ENCODE measurements around the gene CACTIN.
"Not testable (repeated sequence)": the region's sequence is repeated elsewhere in the genome, so short reads cannot be mapped to it uniquely, and the experiment has no call there.

The CACTIN gene

DNA sequence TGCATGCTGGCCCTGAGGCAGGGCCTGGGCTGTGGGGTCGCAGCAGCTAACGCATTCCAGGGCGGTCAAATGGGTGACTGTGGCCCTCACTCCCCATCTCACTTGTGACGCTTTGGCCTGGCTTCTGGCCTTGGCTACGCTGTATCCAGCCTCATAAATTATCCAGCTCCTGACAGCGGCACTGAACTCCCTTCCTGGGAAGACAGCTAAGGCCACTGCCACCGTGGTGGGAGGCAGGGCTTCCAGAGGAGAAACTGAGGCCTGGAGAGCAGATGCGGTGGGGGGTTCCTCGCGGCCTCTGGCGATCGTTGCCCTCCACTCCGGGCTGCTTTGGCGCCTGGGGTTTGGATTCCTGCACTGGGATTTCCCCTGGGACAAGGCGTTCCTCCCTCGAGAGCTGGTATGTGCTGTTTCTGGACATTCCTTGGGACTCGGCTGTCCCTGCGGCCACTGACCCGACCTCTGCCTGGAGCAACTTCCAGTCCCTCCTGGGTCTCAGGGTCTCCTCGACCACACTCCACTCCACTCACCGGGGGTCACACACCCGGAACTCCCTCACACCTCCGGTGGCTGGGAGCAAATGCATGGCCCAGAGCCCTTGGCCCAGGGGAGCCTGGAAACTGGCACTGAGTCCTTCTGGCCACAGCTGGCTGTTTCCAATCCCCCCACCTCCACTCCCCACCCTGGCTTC is 23.3 kb downstream of the CACTIN start:
- no peak for TF ChIP-seq POLR2A (IDR thresholded peaks at IDR 0.05; ENCODE audit: low read depth, low read length)
- FAIRE-seq (no peak), DNase-seq (ENCODE audit: insufficient read length, low spot score) (no peak)

GRCh38 chr19:3601021-3601420 is 25.6 kb downstream of the CACTIN start:
- FAIRE-seq (no peak), DNase-seq (ENCODE audit: insufficient read length, low spot score) (no peak)
- TF ChIP-seq POLR2A (IDR thresholded peaks at IDR 0.05; ENCODE audit: low read depth, low read length): no peak

- FAIRE-seq (no peak), DNase-seq (ENCODE audit: insufficient read length, low spot score) (peak; percentile 55)
- no peak for TF ChIP-seq POLR2A (IDR thresholded peaks at IDR 0.05; ENCODE audit: low read depth, low read length)
Measured at GRCh38 chr19:3599776-3600187, 26.8 kb downstream of the CACTIN start.

DNA sequence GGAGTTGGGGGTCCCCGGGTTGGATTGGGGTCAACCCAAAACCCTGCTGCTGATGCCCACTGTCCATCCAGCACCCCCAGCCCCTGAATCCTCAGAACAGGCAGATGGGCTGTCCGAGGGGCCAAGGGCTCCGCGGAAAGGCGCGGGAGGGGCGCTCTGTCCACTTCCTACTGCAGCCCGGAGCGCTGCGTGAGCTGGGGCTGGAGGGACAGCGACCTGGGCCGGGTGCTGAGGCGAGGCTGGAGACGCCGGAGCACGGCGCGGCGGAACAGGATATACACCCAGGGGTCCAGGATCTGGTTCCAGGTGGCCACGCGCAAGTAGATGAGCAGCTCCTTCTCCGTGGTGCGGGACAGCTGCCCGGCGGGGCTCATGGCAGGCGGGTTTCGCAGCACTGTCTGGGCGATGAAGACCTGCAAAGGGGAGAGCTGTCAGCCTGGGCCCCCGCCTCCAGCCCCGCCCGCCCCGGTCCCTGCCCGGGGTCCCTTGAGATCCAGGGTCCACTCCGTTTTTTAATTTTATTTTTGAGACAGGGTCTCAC is 31.0 kb downstream of the CACTIN start:
- no peak for TF ChIP-seq POLR2A (IDR thresholded peaks at IDR 0.05; ENCODE audit: low read depth, low read length)
- FAIRE-seq (no peak), DNase-seq (ENCODE audit: insufficient read length, low spot score) (no peak)

- no peak for FAIRE-seq
- DNase-seq (ENCODE audit: insufficient read length, low spot score): no peak
- no peak for TF ChIP-seq POLR2A (IDR thresholded peaks at IDR 0.05; ENCODE audit: low read depth, low read length)
Measured at GRCh38 chr19:3593156-3593555, 33.4 kb downstream of the CACTIN start.

- TF ChIP-seq POLR2A (IDR thresholded peaks at IDR 0.05; ENCODE audit: low read depth, low read length): no peak
- DNase-seq (ENCODE audit: insufficient read length, low spot score) (no peak), FAIRE-seq (no peak)
Measured at GRCh38 chr19:3591876-3592613, 34.5 kb downstream of the CACTIN start.

DNA sequence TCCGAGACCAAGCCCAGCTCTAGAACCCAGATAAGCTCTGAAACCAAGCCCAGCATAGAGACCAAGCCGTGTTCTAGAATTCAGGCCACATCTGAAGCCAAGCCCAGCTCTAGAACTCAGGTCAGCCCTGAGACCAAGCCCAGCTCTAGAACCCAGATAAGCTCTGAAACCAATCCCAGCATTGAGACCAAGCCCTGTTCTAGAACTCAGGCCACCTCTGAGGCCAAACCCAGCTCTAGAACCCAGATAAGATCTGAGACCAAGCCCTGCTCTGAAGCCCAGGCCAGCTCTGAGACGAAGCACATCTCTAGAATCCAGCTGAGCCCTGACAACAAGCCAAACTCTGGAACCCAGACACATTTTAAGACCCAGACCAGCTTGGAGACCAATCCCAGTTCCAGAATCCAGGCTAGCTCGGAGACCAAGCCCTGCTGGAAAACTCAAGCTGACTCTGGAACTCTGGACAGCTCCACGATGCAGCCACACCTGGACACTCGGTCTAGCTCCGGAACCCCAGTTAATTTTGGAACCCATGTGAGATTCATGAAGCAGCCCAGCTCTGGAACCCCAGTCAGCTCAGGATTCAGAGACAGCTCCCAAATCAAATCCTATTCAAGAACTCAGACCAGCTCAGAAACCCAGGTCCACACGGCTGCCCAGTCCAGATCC is 35.5 kb downstream of the CACTIN start:
- TF ChIP-seq POLR2A (IDR thresholded peaks at IDR 0.05; ENCODE audit: low read depth, low read length): no peak
- no peak for FAIRE-seq
- no peak for DNase-seq (ENCODE audit: insufficient read length, low spot score)

DNA sequence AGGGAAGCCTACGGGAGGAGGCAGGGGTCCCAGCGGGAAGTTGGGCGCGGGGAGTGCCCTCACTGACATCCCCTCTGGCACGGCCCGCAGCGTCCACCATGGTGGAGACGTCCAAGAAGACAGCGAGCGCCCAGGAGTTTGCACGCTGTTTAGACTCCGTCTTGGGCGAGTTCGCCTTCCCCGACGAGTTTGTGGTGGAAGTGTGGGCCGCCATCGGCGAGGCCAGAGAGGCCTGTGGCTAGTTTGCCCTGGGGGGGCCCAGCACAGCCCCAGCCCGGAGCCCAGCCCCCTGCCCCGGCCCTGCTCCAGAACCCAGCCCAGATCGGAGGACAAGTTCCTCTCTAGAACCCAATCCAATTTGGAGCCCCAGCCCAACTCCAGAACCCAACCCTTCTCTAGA is 36.6 kb downstream of the CACTIN start:
- TF ChIP-seq POLR2A (IDR thresholded peaks at IDR 0.05; ENCODE audit: low read depth, low read length): no peak
- DNase-seq (ENCODE audit: insufficient read length, low spot score) (no peak), FAIRE-seq (no peak)

- no peak for TF ChIP-seq POLR2A (IDR thresholded peaks at IDR 0.05; ENCODE audit: low read depth, low read length)
- DNase-seq (ENCODE audit: insufficient read length, low spot score) (no peak), FAIRE-seq (no peak)
Measured at GRCh38 chr19:3589439-3589838, 37.2 kb downstream of the CACTIN start.

DNA sequence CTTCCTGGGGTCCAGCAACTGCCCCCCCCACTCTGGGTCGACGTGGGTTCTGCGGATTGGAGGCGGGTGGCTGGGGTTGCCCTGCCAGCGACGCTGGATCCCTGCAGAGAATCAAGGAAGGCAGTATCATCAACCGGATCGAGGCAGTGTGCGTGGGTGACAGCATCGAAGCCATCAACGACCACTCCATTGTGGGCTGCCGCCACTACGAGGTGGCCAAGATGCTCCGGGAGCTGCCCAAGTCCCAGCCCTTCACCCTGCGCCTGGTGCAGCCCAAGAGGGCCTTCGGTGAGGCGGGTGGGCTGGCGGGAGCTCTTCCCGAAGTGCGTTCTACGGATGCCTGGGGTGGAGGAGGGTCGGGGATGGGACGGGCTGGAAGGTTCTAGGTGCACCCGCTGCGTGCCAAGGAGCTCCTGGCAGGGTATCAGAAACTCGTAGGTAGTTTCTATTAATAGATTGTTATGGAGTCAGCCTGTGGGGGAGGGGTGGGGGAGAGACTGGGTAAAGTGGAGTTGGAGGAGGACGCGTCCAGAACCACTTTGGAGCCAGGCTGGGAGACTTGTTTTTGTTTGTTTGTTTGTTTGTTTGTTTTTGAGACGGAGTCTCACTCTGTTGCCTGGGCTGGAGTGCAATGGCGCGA is 39.8 kb downstream of the CACTIN start:
- DNase-seq (ENCODE audit: insufficient read length, low spot score) (no peak), FAIRE-seq (no peak)
- TF ChIP-seq POLR2A (IDR thresholded peaks at IDR 0.05; ENCODE audit: low read depth, low read length): no peak

DNA sequence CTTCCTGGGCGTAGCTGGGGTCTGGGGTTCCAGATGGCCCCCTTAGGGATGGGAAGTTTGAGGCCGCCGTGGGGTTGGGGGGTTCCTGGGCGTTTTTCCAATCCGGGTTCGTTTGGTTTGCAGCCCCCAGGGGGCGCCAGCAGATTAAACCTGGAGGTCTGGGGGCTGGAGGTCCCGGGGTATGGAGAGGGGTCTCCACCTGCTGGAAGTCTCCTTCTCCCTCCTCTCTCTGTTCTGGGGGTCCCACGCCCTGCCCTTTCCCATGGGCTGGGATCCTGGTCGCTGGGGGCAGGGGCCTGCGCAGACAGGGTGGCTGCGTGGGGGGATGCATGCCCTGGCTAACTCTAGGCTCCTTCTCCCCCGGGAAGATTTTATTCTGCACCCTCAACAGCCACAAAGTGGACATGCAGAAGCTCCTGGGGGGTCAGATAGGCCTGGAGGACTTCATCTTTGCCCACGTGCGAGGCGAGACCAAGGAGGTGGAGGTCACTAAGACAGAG is 40.4 kb downstream of the CACTIN start:
- DNase-seq (ENCODE audit: insufficient read length, low spot score) (no peak), FAIRE-seq (no peak)
- TF ChIP-seq POLR2A (IDR thresholded peaks at IDR 0.05; ENCODE audit: low read depth, low read length): no peak

- DNase-seq (ENCODE audit: insufficient read length, low spot score) (no peak), FAIRE-seq (no peak)
- TF ChIP-seq POLR2A (IDR thresholded peaks at IDR 0.05; ENCODE audit: low read depth, low read length): no peak
Measured at GRCh38 chr19:3585301-3586126, 41.1 kb downstream of the CACTIN start, which contains the start of gene GIPC3. GIPC3 (plus strand) TSS chr19:3585478; CDS start chr19:3585598, 120 bp downstream.

GRCh38 chr19:3584036-3584802 is 42.4 kb downstream of the CACTIN start:
- DNase-seq (ENCODE audit: insufficient read length, low spot score); FAIRE-seq: not testable (repeated sequence)

DNA sequence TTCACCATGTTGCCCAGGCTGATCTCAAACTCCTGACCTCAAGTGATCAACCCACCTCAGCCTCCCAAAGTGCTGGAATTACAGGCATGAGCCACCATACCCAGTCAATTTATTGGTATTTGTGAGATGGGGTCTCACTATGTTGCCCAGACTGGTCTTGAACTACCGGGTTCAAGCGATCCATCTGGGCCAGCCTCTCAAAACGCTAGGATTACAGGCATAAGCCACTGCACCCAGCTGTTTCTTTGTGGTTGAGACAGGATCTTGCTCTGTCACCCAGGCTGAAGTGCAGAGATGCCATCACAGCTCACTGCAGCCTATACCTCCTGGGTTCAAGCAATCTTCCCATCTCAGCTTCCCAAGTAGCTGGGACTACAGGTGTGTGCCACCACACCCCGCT is 44.8 kb downstream of the CACTIN start:
- not testable (repeated sequence) for DNase-seq (ENCODE audit: insufficient read length, low spot score); FAIRE-seq

All from H54 (cell line).